ENCODE results near the gene LRTM2. TPM values are rescaled to one million over a fixed set of nuclear protein-coding genes. Genes with fewer than 3 reads are reported as not detected.

Gene LRTM2
- total RNA-seq, 1 experiment from 2014 or later: 0.07 TPM

DNA sequence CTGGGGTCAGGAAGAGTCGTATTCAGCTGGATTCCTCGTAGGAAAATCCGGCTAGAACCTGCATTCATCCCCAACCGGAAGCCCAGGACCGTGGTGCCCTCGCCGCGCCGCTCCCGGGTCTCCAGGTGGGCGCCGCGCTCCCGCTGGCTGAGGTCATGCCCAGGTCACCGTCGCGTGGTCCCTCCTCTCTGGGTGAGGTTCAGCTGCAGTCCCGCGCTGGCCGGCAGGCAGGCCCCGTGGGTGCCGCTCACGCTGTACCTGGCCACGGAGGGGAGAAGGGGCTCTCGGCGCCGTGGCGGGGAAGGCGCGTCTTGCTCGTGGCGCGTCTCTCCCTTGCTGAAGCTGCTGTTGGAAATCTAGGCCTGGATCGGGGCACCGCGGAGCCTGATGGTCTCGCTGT, 44.5 kb downstream of the LRTM2 start (continued):
- no peak for TF ChIP-seq REST (IDR thresholded peaks at IDR 0.05; ENCODE audit: low read depth)
- no peak for TF ChIP-seq ZNF274 (IDR thresholded peaks at IDR 0.05; ENCODE audit: low read depth, low read length)
- TF ChIP-seq, protein P1, sequence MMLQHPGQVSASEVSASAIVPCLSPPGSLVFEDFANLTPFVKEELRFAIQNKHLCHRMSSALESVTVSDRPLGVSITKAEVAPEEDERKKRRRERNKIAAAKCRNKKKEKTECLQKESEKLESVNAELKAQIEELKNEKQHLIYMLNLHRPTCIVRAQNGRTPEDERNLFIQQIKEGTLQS (IDR thresholded peaks at IDR 0.05): no peak
- TF ChIP-seq MAX (IDR thresholded peaks at IDR 0.05): no peak
- no peak for TF ChIP-seq ELF1 (IDR thresholded peaks at IDR 0.05; ENCODE audit: borderline replicate concordance, low read depth)
- no peak for TF ChIP-seq FOSL1 (IDR thresholded peaks at IDR 0.05; ENCODE audit: low read depth)
- TF ChIP-seq POLR2AphosphoS5 (IDR thresholded peaks at IDR 0.05; ENCODE audit: low read depth, low read length): no peak
- TF ChIP-seq CBX3 (IDR thresholded peaks at IDR 0.05; ENCODE audit: low read depth): no peak

GRCh38 chr12:1865284-1865866, 45.0 kb downstream of the LRTM2 start:
- Histone ChIP-seq H2AFZ (ENCODE audit: low read depth, low read length, poor library complexity, severe bottlenecking) (no peak overlapping the region), H3K36me3 (ENCODE audit: control insufficient read depth in 1 of 2, insufficient read depth in 2 of 2, low read length in 2 of 2) (no peaks in the 10 kb centered on the region), H3K4me2 (ENCODE audit: low read length) (no peak overlapping the region), H3K9me3 (ENCODE audit: control insufficient read depth in 1 of 2, insufficient read depth in 1 of 2, low read depth in 1 of 2, low read length in 2 of 2) (no peaks in the 10 kb centered on the region), H3K27ac (ENCODE audit: low read depth, low read length) (no peak overlapping the region), H3K27me3 (ENCODE audit: insufficient read depth, low read length) (no peaks in the 10 kb centered on the region), H3K9ac (ENCODE audit: low read length) (no peak overlapping the region), H4K20me1 (ENCODE audit: insufficient read depth) (no peaks in the 10 kb centered on the region), H3K4me3 (replicated peaks in 1 of 2; ENCODE audit: low read depth in 1 of 2, low read length in 2 of 2) (no peak overlapping the region), H3K4me1 (ENCODE audit: control insufficient read depth in 1 of 2, insufficient read depth in 2 of 2, low read length in 2 of 2) (no peaks in the 10 kb centered on the region), H3K9me2 (ENCODE audit: insufficient read depth) (no peaks in the 10 kb centered on the region), H3K79me2 (ENCODE audit: insufficient read depth, low read length) (no peaks in the 10 kb centered on the region)
- no peak for DNase-seq (ENCODE audit: low read depth, low spot score)
- no peak for ATAC-seq
- intact Hi-C loops (cut with micrococcal nuclease): no loop called here
- CTCF ChIA-PET: no interaction called here
- TF ChIP-seq TCF7L2 (IDR thresholded peaks at IDR 0.05; ENCODE audit: borderline replicate concordance, extremely low read depth, insufficient read depth, insufficient read length) (no peak), CEBPB (IDR thresholded peaks at IDR 0.05; ENCODE audit: low read depth) (no peak), FOSL1 (IDR thresholded peaks at IDR 0.05; ENCODE audit: low read depth) (no peak), EGR1 (IDR thresholded peaks at IDR 0.05; ENCODE audit: low read depth) (no peak), YY1 (IDR thresholded peaks at IDR 0.05; ENCODE audit: extremely low read depth, insufficient replicate concordance, low read depth, low read length) (no peak)
- TF ChIP-seq, protein P1 (IDR thresholded peaks at IDR 0.05): no peak
- POLR2A ChIA-PET: no interaction called here
- no TSS peak for BruUV-seq (replicated peaks)
- RAD21 ChIA-PET (ENCODE audit: low non-redundant PET in 1 of 2, low total read pairs in 2 of 2, uncharacterized antibody in 2 of 2, unreplicated experiment in 2 of 2): no interaction called here
